ENCODE measurements around the gene SPACA7. TPM values are rescaled to one million over a fixed set of nuclear protein-coding genes. Genes with fewer than 3 reads are reported as not detected.

Gene SPACA7
- total and polyA plus RNA-seq, 2 of the 13 experiments (the other 11 are each of a cell fraction or from before 2014, with no cell fraction given): not detected

- FAIRE-seq (no peak), DNase-seq (ENCODE audit: low spot score) (no peak), ATAC-seq (no peak)
- Histone ChIP-seq H3K27me3 (ENCODE audit: control insufficient read depth in 1 of 2, insufficient read depth in 2 of 2, low read length in 2 of 2) (peaks cover 0 to 20% of the 10 kb centered on the region in 2 experiments; a peak in 3 of 5 replicates), H3K4me2 (ENCODE audit: low read depth, low read length) (no peak overlapping the region), H3K4me1 (ENCODE audit: insufficient read depth, low read length) (no peaks in the 10 kb centered on the region), H2AFZ (ENCODE audit: low read length) (no peak overlapping the region), H3K4me3 (replicated peaks in 1 of 3; ENCODE audit: insufficient read depth in 1 of 3, low read depth in 2 of 3, low read length in 3 of 3) (no peak overlapping the region), H4K20me1 (ENCODE audit: insufficient read depth, low read length) (no peaks in the 10 kb centered on the region), H3K9ac (ENCODE audit: insufficient read depth, low read depth, low read length) (no peak overlapping the region), H3K79me2 (ENCODE audit: insufficient read depth, low read length) (no peaks in the 10 kb centered on the region), H3K27ac (ENCODE audit: extremely low read length, insufficient read depth, low read length) (no peak overlapping the region), H3K9me3 (ENCODE audit: low read length) (no peaks in the 10 kb centered on the region), H3K36me3 (replicated peaks in 1 of 2; ENCODE audit: control insufficient read depth in 1 of 2, insufficient read depth in 2 of 2, low read length in 2 of 2) (no peaks in the 10 kb centered on the region)
- in situ Hi-C loops (cut with HindIII; ENCODE audit: extremely low pct_ligation_motif_present, low pct_unique_long_range_greater_than_20kb): no loop called here
- ChIA-PET POLR2A (no interaction called here), CTCF (ENCODE audit: low intra/inter-chr PET ratio, low total read pairs) (no interaction called here)
- intact Hi-C loops (cut with micrococcal nuclease; ENCODE audit: unreplicated experiment): no loop called here
- no peak for TF ChIP-seq ZNF784 (CRISPR knock-in tag; IDR thresholded peaks at IDR 0.05; ENCODE audit: borderline replicate concordance)
- no peak for TF ChIP-seq HOXD1 (CRISPR knock-in tag; IDR thresholded peaks at IDR 0.05)
- no peak for TF ChIP-seq ZBTB40 (IDR thresholded peaks at IDR 0.05)
- no peak for TF ChIP-seq ZBTB40 (CRISPR knock-in tag; IDR thresholded peaks at IDR 0.05)
- no peak for TF ChIP-seq RCOR2 (CRISPR knock-in tag; IDR thresholded peaks at IDR 0.05)
- no peak for TF ChIP-seq BCL6 (CRISPR knock-in tag; IDR thresholded peaks at IDR 0.05)
- TF ChIP-seq ZFP36 (IDR thresholded peaks at IDR 0.05; ENCODE audit: borderline replicate concordance, low read depth, low read length, partially characterized antibody): no peak
- no peak for TF ChIP-seq ZNF33A (CRISPR knock-in tag; IDR thresholded peaks at IDR 0.05; ENCODE audit: borderline replicate concordance)
- no peak for TF ChIP-seq ZNF468 (CRISPR knock-in tag; IDR thresholded peaks at IDR 0.05)
- TF ChIP-seq ZNF12 (CRISPR knock-in tag; IDR thresholded peaks at IDR 0.05): no peak
- no peak for TF ChIP-seq SIX4 (CRISPR knock-in tag; IDR thresholded peaks at IDR 0.05)
- BruUV-seq (replicated peaks): no TSS peak
- 58% methylated on average over 28 of the region's 35 CpGs for whole genome bisulfite sequencing (ENCODE audit: low lambda C conversion rate)
These were observed 89.3 kb downstream of the SPACA7 start for GRCh38 chr13:112465251-112466131.

All from HepG2 (cell line).